Loucy (cell line): ENCODE data around the gene CD79A.

ENCODE experiments used
- CTCF ChIP-seq: fragments of 200-600 bp; sonication (generic); conservative IDR thresholded peaks from 2 replicates; pipeline ENCODE4 v1.5.1; 2014; ENCODE audit warnings: mild to moderate bottlenecking, antibody characterized with exemption, low read length
- EZH2phosphoT487 ChIP-seq: fragments of 200-600 bp; IDR thresholded peaks from 2 replicates; pipeline ENCODE4 v1.6.1; 2018; ENCODE audit warnings: antibody characterized with exemption, mild to moderate bottlenecking, moderate library complexity, borderline replicate concordance

GRCh38 chr19:41861116-41861768 lies 15.8 kb upstream of the CD79A start:
- TF ChIP-seq EZH2phosphoT487 (no peak), CTCF (no peak)
